NCI-H2227 (cell line): Measurements from ENCODE around the gene ASS1.

Source experiments
- DNase-seq: peaks from one replicate; lab custom pipeline; 2025; ENCODE audit not compliant: unreplicated experiment; lab: John Stamatoyannopoulos, UW

Gene ASS1

DNA sequence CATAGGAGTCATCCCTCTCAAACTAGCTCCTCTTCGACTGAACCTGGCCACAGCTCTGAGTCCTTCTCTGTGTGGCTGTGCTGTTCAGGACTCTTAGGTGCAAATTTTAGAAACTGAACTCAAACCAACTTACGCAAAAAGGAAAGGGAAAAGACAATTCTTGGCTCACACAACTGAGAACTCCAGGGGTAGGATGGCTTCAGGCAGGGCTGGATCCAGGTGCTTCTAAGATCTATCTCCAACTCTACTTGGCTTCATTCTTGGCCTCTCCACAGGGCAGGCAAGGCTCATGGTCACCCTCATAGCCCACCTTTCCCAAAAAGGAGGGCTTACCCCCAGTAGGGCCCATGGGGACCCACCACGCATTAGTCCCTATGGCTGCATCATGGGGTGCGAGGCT, 8.1 kb downstream of the ASS1 start:
- no peak for DNase-seq

DNA sequence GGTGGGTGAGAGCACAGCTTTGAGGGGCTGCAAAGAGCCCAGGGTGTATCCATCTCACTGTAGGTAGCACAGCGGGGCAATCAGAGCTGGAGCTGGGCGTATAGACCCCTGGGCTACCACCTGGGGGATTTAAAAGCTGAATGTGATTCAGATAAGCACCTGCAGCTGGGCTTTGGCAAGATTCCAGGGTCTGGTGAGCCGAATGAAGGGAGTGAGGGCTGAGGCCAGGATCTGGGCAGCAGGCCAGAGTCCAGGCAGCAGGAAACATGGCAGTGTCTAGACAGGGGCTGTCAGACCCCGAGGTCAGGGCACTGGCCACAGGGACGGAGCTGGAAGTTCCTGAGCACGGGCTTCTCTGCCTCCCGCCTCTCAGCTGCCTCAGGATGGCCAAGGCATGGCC, 8.7 kb downstream of the ASS1 start:
- peak; percentile 39 for DNase-seq

GRCh38 chr9:130454096-130454811, 9.5 kb downstream of the ASS1 start:
- DNase-seq = no peak

DNA sequence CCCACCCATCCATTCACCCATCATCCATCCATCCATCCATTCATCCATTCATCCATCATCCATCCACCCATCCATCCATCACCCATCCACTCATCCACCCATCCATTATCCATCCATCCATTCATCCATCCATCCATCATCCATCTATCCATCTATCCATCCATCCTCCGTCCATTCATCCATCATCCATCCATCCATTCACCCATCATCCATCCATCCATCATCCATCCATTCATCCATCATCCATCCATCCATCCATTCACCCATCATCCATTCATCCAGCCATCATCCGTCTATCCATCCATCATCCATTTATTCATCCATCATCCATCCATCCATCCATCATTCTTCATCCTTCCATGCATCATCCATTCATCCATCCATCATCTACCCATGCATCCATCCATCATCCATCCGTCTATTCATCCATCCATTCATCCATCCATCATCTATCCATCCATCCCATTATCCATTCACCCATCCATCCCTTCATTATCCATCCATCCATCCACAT, 10.1 kb downstream of the ASS1 start:
- DNase-seq = no peak

GRCh38 chr9:130458027-130458803, 13.5 kb downstream of the ASS1 start:
- DNase-seq = no peak

DNA sequence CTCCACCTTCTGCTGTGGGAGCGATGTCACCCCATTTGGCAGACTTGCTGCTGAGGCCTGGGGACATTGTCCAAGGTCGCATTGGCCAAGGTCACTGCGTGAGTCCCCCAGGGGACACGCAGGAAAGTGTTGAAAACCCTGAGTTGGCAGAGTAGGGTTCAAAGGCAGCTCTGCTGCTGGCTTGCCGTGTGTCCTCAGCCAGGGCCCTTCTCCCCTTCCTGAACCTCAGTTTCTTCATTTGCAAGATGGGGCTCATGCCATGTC, 14.0 kb downstream of the ASS1 start:
- DNase-seq = no peak

DNA sequence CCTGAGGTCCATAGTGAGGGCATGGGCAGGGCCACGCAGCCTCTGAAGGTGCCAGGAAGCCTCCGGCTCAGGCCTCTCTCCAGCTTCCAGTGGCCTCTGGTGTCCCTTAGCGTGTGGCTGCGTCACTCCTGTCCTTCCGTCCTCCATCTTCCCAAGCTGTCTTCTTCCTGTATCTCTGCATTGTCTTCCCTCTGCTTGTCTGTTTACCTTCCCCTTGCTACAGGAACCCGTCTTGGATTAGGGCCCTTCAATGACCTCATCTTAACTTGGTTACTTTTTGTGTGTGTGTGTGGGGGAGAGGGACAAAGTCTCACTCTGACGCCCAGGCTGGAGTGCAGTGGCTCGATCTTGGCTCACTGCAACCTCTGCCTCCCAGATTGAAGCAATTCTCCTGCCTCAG, 14.4 kb downstream of the ASS1 start:
- DNase-seq = no peak

DNA sequence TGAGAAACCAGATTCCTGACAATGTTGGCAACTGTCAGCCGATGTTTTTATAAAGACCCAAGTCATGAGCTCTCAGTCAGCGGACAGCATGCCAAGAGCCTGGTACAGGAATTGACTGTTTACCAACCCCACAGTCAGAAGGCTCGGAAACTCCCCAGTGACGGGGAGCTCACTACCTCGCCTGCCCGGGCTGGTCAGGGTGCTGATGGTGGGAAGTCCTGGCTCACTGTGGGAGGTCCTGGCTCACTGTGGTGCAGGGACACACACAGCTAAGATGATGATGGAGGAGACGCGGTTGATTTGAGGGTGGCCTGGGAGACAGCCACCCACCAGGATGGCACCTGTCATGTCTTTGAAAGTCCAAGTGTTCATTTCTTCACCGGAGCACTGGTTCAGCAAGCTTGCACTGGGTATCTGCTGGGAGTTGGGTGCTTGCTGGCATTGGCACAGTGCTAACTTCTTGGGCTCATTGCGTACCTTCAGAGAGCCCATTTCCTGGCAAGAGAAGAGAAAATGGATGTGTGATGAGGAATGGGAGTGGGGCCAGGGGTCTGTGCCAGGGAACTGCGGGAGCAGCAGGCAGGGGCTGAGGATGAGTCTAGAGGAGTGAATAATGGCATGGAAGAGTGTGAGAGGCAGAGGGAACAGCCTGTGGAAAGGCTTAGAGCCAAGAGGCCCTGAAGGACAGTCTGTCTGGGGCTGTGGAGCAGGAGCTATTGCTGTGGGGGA, 15.3 kb downstream of the ASS1 start:
- DNase-seq = no peak

GRCh38 chr9:130461218-130461630, 16.5 kb downstream of the ASS1 start:
- DNase-seq = peak; percentile 80

DNA sequence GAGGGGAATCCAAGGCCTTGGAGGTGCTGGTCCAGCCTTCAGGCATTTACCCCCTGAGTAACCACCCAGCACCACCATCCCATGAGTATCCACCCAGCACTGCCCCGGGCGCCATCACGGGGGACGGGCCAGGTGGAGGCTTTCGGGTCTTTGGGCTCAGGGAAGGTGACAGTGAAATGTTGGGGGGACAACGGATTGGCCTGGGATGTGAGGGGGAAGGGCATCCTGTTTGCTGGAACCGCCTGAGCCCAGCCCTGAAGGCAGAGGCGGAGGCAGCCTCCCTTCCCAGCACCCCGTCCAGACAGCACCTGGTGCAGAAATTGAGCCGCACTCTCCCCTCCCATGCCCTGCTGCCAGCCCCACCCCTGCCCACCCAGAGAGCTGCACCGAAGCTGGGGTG, 17.0 kb downstream of the ASS1 start:
- DNase-seq = no peak

DNA sequence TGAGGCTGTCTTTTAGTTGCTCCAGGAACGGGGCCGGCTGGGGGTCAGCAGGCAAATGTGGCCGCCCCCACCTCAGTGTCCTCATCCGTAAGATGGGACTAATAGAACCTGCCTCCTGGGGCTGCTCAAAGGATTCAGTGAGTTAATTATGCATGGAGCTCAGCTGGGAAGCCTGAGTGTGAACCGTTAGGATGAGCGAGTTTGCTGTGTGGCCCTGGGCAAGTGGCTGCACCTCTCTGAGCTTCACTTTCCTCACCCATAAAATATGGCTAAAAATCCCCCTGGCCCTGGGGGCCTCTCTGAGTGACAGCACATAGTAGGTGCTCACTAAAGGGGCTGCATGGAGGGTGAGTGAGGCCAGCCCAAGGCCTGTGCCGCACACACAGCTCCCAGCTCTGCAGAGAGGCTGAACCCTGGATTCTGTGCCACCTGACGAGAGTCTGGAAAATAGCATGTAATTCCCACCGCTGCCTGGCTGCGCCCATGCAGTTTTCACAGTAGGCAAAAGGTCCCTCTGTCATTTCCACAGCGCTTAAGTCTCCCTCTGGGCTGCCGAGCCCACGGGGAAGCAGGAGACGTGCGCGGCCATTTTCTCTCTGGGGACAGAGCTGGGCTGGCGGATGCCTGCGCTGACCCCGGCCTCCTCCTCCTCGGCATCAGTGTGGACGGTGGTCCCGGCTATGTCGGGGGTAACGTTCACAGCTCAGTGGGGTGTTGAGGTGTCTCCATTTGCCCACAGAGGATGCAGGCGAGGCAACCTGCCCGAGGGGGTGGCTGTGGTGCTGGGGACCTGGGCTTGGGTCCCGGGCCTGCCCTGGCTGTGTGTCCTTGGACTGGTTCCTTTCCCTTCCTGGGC, 18.2 kb downstream of the ASS1 start:
- DNase-seq = no peak

DNA sequence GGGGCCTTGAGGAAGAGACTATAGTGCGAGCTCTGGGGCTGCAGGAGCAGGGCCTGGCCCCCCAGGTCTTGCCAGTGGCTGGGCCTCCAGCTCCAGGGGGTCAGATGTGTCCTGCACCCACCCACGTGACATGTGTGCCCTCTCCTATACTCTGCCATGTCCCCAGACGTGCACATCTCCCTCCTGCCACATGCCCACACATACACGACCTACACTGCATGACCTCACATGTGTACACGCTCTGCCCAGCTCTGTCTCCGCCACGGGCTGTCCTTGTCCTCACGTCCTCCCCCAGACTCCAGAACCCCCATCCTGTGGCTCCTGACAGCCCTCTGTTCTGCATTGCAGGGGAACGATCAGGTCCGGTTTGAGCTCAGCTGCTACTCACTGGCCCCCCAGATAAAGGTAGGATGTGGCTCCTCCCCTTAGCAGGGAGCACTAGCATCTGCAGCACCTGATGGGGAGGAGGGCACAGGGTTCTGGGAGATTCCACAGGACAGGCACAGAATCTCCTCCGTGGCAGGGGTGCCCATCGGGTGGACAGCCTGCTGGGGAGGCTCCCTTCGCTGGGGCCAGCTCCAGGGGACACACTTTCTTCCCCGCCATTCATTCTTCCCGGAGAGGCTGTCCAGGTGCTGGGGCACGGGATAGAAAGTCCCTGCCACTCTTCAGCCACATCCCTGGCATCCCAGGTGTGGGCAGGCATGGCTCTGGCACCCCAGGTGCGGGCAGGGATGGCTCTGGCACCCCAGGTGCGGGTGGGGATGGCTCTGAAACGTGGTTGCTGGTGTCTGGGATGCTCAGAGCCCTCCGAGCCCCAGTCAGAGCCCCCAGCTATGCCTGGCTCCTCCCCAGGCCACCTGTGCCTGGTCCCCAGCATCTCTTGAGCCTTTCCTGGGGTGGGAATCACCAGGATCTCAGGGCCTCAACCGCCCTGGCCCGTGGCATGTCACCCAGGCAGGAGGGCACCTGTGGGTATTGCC, 19.3 kb downstream of the ASS1 start:
- DNase-seq = no peak

DNA sequence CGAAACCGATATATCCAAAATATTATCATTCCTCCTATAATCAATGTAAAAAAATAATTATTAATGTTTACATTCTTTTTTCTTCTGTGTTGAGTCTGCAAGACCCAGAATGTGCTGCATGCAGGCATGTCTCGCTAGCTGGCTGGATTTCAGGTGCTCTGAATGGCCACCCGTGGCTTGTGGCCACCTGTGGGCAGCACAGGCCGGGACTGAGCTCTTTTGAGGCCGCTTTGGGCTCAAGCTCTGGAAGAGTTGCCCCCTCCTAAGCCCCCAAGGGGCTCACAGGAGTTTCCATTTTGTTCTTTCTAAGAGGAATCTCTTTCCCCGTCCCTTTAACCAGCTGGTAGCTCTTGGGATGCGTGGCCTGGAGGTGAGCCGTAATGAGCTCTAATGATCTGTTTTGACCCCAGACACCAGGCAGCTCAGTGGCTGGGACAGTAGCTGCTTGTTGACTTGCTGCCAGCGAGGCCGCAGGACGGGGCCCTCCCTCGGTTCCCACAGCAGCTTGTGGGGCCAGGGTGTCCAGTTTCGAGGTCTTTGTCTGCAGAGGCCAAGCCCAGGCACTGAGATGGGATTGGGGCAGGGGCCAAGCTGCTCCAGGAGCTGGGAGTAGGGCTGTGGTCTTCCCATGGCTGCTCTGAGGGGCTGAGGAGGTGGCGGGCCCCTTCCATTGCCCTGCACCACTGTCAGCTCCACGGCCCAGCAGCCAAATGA, 20.8 kb downstream of the ASS1 start:
- DNase-seq = no peak

DNA sequence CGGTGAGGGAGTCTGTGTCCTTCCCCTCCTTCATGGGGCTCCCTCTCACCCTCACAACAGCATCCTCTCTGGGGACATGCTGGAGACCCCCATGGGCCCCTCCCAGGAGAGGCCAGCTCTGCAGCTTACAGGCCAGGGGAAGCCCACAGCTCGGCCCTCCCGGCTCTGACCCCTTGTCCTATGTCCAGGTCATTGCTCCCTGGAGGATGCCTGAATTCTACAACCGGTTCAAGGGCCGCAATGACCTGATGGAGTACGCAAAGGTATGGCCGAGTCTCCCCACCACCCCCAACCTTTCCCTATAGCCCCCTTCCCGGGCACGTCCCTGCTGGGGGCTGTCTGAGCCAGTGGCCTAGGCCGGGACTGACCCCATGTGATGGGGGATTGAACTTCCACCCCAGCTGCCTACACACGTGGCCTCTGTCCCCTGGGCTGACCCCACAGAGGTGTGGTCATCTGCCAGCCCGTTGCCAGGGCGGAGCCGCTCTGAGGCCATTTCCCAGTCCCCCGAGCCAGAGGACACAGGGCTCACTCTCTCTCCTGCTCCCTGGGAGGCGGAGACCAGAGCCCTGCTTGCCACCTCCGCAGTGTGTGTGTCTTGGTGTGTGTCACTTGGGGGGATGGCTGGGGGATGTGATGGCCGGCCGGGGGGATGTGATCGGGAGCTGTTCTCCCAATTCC, 21.9 kb downstream of the ASS1 start:
- DNase-seq = peak; percentile 70

DNA sequence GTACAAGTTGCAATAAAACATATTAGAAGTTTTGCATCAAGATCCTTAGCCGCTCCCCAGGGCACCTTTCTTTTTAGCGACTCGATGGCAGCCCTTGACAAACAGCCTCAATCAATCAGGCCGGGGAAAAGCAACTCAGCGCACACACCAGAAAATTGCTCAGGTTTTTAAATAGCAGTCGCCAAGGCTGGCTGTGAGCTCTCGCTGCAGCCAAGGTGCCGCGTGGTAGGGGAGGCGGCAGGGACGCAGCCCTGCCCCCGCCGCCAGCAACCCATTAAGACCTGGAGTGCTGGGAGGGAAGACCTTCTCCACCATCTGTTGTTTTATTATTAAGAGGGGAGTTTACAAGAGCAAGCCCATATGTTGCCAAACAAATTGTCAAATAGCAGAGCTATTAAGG, 22.6 kb downstream of the ASS1 start:
- DNase-seq = peak; percentile 89

DNA sequence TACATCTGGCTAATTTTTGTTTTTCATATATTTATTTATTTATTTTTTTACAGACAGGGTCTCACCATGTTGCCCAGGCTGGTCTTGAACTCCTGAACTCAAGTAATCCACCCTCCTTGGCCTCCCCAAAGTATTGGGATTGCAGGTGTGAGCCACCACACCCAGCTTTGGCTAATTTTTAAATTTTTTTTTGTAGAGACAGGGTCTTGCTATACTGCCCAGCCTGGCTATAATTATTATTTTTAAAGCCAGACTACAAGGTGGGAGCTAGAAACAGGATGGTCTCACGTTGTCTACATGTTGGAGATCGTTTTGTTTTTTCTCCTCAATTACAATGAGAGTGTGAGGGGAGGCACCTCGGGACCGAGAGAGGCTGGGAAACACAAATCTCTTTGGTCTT, 23.8 kb downstream of the ASS1 start:
- no peak for DNase-seq

- no peak for DNase-seq
Observed at GRCh38 chr9:130470269-130470668, 25.5 kb downstream of the ASS1 start.

DNA sequence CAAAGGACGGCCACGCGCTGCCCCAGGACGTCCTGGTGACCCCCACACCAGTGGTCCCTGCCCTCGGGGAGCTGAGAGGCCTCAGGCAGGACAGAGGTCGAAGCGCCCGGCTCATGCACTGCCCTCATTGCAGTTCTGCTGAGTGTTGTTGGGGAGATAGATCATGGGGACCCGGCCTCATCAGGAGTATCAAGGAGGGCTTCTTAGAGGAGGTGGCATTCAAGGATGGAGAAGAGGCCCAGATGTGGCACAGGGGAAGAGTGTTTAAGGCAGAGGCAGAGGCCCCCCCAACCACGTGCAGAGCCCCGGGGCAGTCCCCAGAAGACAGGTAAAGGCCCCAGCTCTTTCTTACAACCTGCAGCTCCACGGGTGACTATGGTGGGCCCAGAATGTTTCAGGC, 26.2 kb downstream of the ASS1 start:
- DNase-seq = no peak
